Loucy (cell line): ENCODE results near the gene MFN1.

Source experiments
- CTCF ChIP-seq: fragments of 200-600 bp; sonication (generic); conservative IDR thresholded peaks from 2 replicates; pipeline ENCODE4 v1.5.1; 2014; ENCODE audit warnings: mild to moderate bottlenecking, antibody characterized with exemption, low read length
- EZH2phosphoT487 ChIP-seq: fragments of 200-600 bp; IDR thresholded peaks from 2 replicates; pipeline ENCODE4 v1.6.1; 2018; ENCODE audit warnings: antibody characterized with exemption, mild to moderate bottlenecking, moderate library complexity, borderline replicate concordance

GRCh38 chr3:179302111-179302510 is 45.4 kb upstream of the MFN1 start:
- TF ChIP-seq CTCF (no peak), EZH2phosphoT487 (no peak)
